DLD1 (cell line): Measurements from ENCODE around the gene ANKRD7.
"Not testable (repeated sequence)": the region's sequence is repeated elsewhere in the genome, so short reads cannot be mapped to it uniquely, and the experiment has no call there.

Experiments
- in situ Hi-C: cut with HindIII; loops from 2 replicates; pipeline ENCODE4 v1.10.0; 2017; ENCODE audit warnings: low sequenced_read_pairs

ANKRD7 gene

GRCh38 chr7:118233799-118234198 lies 9.3 kb downstream of the ANKRD7 start:
- in situ Hi-C loops = no loop called here

DNA sequence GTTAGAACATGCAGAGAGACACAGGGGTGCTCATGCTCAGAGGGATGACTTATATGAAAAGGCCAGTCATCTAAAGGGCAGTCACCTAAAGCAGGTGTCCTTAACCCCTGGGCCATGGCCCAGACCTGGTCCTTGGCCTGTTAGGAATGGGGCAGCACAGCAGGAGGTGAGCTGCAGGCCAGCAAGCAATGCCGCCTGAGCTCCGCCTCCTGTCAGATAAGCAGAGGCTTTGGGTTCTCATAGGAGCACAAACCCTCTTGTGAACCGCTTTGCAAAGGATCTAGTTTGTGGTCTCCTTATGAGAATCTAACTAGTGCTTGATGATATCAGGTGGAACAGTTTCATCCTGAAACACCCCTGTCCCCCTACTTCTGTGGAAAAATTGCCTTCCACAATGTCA lies 14.5 kb downstream of the ANKRD7 start:
- in situ Hi-C loops = no loop called here

DNA sequence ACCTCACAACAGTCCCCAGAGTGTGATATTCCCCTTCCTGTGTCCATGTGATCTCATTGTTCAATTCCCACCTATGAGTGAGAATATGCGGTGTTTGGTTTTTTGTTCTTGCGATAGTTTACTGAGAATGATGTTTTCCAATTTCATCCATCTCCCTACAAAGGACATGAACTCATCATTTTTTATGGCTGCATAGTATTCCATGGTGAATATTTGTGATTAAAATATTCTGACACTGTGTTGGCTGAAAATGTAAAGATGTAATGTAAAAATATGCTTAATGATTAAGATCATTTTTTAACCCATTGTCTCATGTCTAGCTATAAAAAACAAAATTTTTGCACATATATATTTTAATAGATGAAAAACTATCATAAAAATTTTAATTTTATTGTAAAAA lies 15.8 kb downstream of the ANKRD7 start:
- in situ Hi-C loops = not testable (repeated sequence)

- in situ Hi-C loops = no loop called here
Measured at GRCh38 chr7:118243695-118244094, 19.2 kb downstream of the ANKRD7 start.

- in situ Hi-C loops = no loop called here
Measured at GRCh38 chr7:118245267-118246040, 20.9 kb downstream of the ANKRD7 start.

DNA sequence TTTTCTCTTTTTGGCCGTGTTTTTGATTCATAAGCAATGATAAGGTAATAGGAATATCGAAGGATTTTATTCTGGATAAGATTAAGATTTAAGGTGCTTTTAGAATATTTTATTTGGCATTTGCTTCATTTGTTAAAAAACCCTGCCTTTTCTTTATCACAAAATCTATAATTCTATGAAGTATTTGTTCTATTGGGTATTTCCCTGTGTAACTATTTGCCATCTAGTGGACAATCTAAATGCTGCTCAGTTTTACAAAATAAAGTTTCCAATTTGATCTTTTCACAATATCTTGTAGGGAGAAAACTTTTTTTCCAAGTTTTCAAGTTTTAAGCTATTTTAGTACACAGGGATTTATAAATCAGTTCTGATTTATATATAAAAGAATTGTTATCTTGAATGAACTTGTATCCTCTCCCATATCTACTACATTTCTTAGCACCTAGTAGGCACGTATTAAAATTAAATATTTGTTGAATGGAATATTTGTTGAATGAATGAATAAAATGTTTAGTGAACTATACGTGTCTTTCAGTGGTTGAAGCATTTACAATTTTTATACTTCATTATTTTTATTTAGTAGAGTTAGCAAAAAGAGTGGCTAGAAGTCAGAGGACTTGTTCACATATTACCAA lies 26.5 kb downstream of the ANKRD7 start:
- in situ Hi-C loops = no loop called here

DNA sequence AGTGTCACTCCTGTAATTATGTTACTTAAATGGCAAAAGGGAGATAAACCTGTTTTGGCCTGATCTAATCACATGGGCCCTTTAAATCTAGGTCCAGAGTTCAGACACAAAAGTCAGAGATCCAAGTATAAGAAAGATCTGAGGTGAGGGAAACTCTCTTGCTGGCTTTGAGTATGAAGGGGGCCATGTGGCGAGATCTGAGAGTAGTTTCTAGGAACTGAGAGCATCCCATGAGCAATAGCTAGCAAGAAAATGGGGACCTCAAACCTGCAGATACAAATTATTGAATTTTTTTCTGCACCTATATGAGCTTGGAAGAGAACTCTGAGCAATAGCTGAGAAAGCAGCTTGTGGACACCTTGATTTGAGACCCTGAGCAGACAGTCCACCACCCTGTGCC lies 27.6 kb downstream of the ANKRD7 start:
- in situ Hi-C loops = no loop called here

- in situ Hi-C loops = no loop called here
Measured at GRCh38 chr7:118259115-118259514, 34.6 kb downstream of the ANKRD7 start.

- in situ Hi-C loops = no loop called here
Measured at GRCh38 chr7:118264836-118265235, 40.3 kb downstream of the ANKRD7 start.

DNA sequence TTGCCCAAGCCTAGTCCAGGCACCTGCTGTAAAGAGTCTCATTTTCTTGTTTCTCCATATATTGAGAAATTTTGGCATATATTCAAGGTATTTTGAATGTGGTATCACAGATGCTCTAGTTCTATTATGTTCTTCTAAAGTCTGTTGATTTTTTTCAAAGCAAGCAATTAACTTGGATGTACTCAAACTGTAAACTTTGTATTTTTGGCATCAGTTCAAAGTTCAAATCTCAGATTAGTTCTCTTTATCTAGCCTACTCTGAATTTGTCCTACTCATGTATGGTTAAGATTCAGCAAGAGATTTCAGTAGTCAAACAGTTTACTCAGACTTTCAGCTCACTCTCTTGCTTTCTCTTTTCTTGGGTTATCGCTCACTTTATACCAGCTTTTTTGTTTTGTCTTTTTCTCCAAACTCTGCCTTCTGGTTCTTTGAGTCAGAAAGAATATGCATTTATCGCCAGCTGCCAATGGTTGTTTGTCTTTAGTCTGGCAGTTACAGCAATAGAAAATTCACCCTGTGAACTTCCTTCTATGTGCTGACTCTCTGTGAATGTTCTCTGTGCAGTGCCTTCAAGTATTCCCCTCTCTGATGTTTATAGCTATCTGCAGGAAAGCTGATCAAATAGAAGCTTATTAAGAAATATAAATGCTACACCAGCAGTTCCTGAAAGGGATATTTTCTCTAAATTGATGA lies 56.0 kb downstream of the ANKRD7 start:
- in situ Hi-C loops = no loop called here

DNA sequence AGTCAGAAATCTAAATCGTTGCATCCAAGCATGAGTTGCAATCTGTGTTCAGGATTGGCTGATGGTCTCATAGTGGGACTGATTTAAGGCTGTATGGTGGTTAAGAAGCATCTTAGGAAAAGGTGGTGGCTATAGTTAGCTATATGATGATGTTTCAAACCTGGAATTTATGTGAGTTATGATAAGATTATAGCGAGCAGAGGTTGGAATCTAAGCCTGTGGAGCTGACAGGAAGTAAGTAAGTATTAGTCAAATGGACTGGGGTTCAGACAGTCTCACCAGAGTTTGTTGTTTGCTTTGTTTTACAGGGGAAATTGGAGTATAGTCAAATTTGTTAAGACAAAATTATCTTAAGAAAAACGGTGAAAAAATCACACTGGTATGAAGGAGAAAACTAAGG lies 56.7 kb downstream of the ANKRD7 start:
- in situ Hi-C loops = no loop called here

- in situ Hi-C loops = no loop called here
Measured at GRCh38 chr7:118285358-118285757, 60.9 kb downstream of the ANKRD7 start.

- in situ Hi-C loops = no loop called here
Measured at GRCh38 chr7:118286131-118286530, 61.6 kb downstream of the ANKRD7 start.

- in situ Hi-C loops = no loop called here
Measured at GRCh38 chr7:118288098-118288497, 63.6 kb downstream of the ANKRD7 start.

- in situ Hi-C loops = no loop called here
Measured at GRCh38 chr7:118289476-118289875, 65.0 kb downstream of the ANKRD7 start.
